Kidney epithelial cell (primary cell): ENCODE data around the gene SPARC. TPM values are rescaled to one million over a fixed set of nuclear protein-coding genes. Genes with fewer than 3 reads are reported as not detected.

ENCODE experiments used
- DNase-seq: peaks from one replicate; pipeline ENCODE4 v3.0.0-alpha.2; 2010; ENCODE audit warnings: low read depth
- H3K27me3 ChIP-seq: 2 replicates; pipeline ENCODE4 v1.6.0; 2011; ENCODE audit warnings: low read length; ENCODE audit not compliant: control insufficient read depth, insufficient read depth
- H3K36me3 ChIP-seq: 2 replicates; pipeline ENCODE4 v1.5.1; 2011; ENCODE audit warnings: low read length; ENCODE audit not compliant: control insufficient read depth, insufficient read depth
- H3K4me3 ChIP-seq: 2 replicates; pipeline ENCODE4 v1.5.1; 2011; ENCODE audit warnings: low read depth, mild to moderate bottlenecking, control low read depth, low read length
- CTCF ChIP-seq: IDR thresholded peaks from 2 replicates; pipeline ENCODE4 v1.5.1; 2011; ENCODE audit warnings: mild to moderate bottlenecking, moderate library complexity, low read length, control low read depth, inconsistent platforms; ENCODE audit not compliant: insufficient read depth, poor library complexity, severe bottlenecking
- total RNA-seq: library from RNA; depleted of rRNA; stranded (reverse); fragments of >200 nt; gene quantifications from 2 replicates; pipeline ENCODE4 v1.2.3, GENCODE V29; 2015

The SPARC gene
- total RNA-seq, 1 donor from 2014 or later, result 139 TPM

- Histone ChIP-seq H3K36me3 (no peaks in the 10 kb centered on the region), H3K27me3 (no peaks in the 10 kb centered on the region), H3K4me3 (no peak overlapping the region)
- no peak for DNase-seq
- peak; percentile 45 for TF ChIP-seq CTCF
Measured at GRCh38 chr5:151719228-151720000, 32.7 kb upstream of the SPARC start.

GRCh38 chr5:151718646-151719045, 31.9 kb upstream of the SPARC start:
- Histone ChIP-seq H3K4me3 (no peak overlapping the region), H3K36me3 (no peaks in the 10 kb centered on the region), H3K27me3 (no peaks in the 10 kb centered on the region)
- no peak for TF ChIP-seq CTCF
- DNase-seq, result no peak

GRCh38 chr5:151718153-151718552, 31.4 kb upstream of the SPARC start:
- Histone ChIP-seq H3K27me3 (no peaks in the 10 kb centered on the region), H3K36me3 (no peaks in the 10 kb centered on the region), H3K4me3 (no peak overlapping the region)
- DNase-seq, result no peak
- TF ChIP-seq CTCF, result no peak

GRCh38 chr5:151717416-151717815, 30.7 kb upstream of the SPARC start:
- no peak for TF ChIP-seq CTCF
- no peak for DNase-seq
- H3K36me3 ChIP-seq, result no peaks in the 10 kb centered on the region
- H3K4me3 ChIP-seq, result no peak overlapping the region
- H3K27me3 ChIP-seq, result no peaks in the 10 kb centered on the region

- no peak for DNase-seq
- no peaks in the 10 kb centered on the region for H3K27me3 ChIP-seq
- H3K4me3 ChIP-seq, result no peak overlapping the region
- H3K36me3 ChIP-seq, result no peaks in the 10 kb centered on the region
- no peak for TF ChIP-seq CTCF
Measured at GRCh38 chr5:151709109-151709735, 22.5 kb upstream of the SPARC start.
